ENCODE results near the gene GTF2H4.

GRCh38 chr6:30940361-30940986, 32.5 kb downstream of the GTF2H4 start, which contains the start of gene MUCL3:
- TF ChIP-seq SP1 (IDR thresholded peaks at IDR 0.05), result no peak
- TF ChIP-seq MAX (IDR thresholded peaks at IDR 0.05), result no peak
- no peak for TF ChIP-seq CTCF (IDR thresholded peaks at IDR 0.05; ENCODE audit: low read depth, low read length, missing input control)
- no peak for TF ChIP-seq TAF1 (conservative IDR thresholded peaks at IDR 0.05)
- no peak for TF ChIP-seq GABPA (IDR thresholded peaks at IDR 0.05 in 1 of 2, conservative IDR thresholded peaks at IDR 0.05 in 1 of 2)
- TF ChIP-seq YY1 (IDR thresholded peaks at IDR 0.05), result no peak
- TF ChIP-seq JUND (IDR thresholded peaks at IDR 0.05), result no peak
- no peak for TF ChIP-seq EGR1 (IDR thresholded peaks at IDR 0.05; ENCODE audit: low read depth in 2 of 2)
